Measurements from ENCODE around the gene SP9.

Gene SP9

DNA sequence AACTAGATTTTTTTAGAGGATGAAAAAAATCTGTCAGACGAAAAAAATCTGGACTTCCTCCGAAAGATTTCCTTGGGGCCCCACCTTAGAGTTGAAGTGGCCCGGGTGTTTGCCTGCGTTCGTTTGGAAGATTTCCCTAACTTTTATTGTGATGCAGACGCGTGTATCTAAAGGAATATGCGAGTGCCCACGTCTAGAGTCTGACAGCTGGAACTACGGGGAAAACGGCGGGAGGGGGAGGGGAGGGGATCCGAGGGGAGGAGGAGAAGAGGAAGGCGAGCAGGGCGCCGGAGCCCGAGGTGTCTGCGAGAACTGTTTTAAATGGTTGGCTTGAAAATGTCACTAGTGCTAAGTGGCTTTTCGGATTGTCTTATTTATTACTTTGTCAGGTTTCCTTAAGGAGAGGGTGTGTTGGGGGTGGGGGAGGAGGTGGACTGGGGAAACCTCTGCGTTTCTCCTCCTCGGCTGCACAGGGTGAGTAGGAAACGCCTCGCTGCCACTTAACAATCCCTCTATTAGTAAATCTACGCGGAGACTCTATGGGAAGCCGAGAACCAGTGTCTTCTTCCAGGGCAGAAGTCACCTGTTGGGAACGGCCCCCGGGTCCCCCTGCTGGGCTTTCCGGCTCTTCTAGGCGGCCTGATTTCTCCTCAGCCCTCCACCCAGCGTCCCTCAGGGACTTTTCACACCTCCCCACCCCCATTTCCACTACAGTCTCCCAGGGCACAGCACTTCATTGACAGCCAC, 2.4 kb upstream of the SP9 start:
- TF ChIP-seq Cebpa-rat (IDR thresholded peaks at IDR 0.05) = no peak
- Histone ChIP-seq H3K4me3 (no peak overlapping the region), H3K27ac (no peak overlapping the region), H3K4me2 (peak overlapping the region in 1 of 11 experiments; percentile 8; a peak in 2 of 22 replicates), H4K20me1 (peaks cover 0 to 95% (median 75%) of the 10 kb centered on the region in 11 experiments; a peak in 20 of 22 replicates), H3K36me3 (no peaks in the 10 kb centered on the region), H3K4me1 (peaks cover 14 to 38% (median 20%) of the 10 kb centered on the region in 10 experiments), H3K9me3 (replicated peaks in 1 of 11) (peaks cover 0 to 32% (median 13%) of the 10 kb centered on the region in 11 experiments; a peak in 17 of 22 replicates), H3K9ac (no peak overlapping the region), H3K27me3 (peaks cover 99 to 100% (median 100%) of the 10 kb centered on the region in 11 experiments)

DNA sequence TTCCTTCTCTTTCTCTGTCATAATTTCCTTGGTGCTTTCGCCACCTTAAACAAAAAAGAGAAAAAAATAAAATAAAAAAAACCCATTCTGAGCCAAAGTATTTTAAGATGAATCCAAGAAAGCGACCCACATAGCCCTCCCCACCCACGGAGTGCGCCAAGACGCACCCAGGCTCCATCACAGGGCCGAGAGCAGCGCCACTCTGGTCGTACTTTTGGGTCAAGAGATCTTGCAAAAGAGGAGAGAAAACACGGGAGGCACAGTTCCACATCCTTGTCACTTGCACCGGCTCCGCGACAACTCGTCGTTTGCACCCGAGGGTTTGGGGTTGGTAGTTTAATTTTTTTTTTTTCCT, 1.8 kb upstream of the SP9 start:
- TF ChIP-seq Cebpa-rat (IDR thresholded peaks at IDR 0.05) = no peak
- Histone ChIP-seq H3K4me2 (peak overlapping the region in 2 of 11 experiments; percentile 29 to 60; a peak in 3 of 22 replicates), H3K4me3 (peak overlapping the region in 1 of 10 experiments; percentile 1; a peak in 1 of 20 replicates)

DNA sequence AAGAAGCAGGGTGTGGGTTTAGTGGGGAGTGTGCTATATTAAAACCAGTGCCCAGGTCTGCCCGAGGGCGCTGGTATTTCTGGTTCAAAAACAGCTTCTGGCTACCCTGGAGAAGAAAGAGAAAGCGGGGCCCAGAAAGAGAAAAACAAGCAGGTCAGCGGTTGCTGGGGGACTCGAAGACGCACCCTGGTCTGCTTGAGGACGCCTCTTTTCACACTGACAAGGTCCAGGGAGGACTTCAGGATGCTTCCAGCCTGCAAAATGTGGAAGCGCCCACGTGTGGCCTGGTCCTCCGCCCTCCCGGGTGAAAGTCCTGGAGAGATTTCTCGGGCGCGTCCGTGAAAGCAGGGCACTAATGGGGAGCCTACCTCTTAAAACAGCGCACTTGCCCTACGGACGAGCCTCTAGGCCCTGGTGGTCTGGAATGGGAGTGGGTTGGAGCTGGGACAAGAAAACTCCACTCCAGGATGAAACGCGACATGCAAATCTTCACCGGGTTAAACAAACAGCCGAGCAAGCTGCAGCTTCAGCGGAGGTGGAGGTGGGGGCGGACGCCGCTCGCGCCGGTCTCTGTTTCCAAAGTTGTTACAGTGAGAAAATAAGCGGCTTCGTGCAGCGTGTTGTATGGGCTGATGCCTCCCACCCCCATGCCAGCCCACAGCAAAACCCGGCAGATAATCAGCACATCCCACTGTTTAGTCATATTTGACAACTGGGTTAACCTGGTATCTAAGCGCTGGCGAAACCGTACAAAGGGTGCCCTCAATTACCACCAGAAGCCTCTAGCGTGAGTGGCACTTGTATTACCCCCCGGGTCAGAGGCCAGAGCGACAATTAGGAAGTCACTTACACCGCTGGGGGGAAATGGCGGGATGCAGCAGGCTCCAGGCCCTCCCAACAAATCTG, 1.1 kb upstream of the SP9 start:
- Histone ChIP-seq H3K4me3 (peak overlapping the region in 2 of 10 experiments; percentile 1 to 14; a peak in 2 of 20 replicates), H3K9me3 (replicated peaks in 1 of 11) (peaks cover 0 to 25% (median 8%) of the 10 kb centered on the region in 11 experiments; a peak in 12 of 22 replicates), H3K27me3 (peaks cover 100% of the 10 kb centered on the region in 11 experiments), H3K4me1 (peaks cover 16 to 37% (median 23%) of the 10 kb centered on the region in 10 experiments), H3K36me3 (no peaks in the 10 kb centered on the region), H3K9ac (no peak overlapping the region), H3K27ac (no peak overlapping the region), H3K4me2 (peak overlapping the region in 4 of 11 experiments; percentile 2 to 60 (median 42); a peak in 6 of 22 replicates), H4K20me1 (peaks cover 0 to 99% (median 83%) of the 10 kb centered on the region in 11 experiments; a peak in 20 of 22 replicates)
- TF ChIP-seq Cebpa-rat (IDR thresholded peaks at IDR 0.05) = no peak

More for the DNA sequence above, 1.8 kb upstream of the SP9 start:
- Histone ChIP-seq H3K36me3 (no peaks in the 10 kb centered on the region), H3K27ac (no peak overlapping the region), H4K20me1 (peaks cover 0 to 96% (median 77%) of the 10 kb centered on the region in 11 experiments; a peak in 20 of 22 replicates), H3K27me3 (peaks cover 99 to 100% (median 100%) of the 10 kb centered on the region in 11 experiments), H3K9ac (no peak overlapping the region), H3K9me3 (replicated peaks in 1 of 11) (peaks cover 0 to 26% (median 8%) of the 10 kb centered on the region in 11 experiments; a peak in 12 of 22 replicates), H3K4me1 (peaks cover 16 to 38% (median 23%) of the 10 kb centered on the region in 10 experiments)

DNA sequence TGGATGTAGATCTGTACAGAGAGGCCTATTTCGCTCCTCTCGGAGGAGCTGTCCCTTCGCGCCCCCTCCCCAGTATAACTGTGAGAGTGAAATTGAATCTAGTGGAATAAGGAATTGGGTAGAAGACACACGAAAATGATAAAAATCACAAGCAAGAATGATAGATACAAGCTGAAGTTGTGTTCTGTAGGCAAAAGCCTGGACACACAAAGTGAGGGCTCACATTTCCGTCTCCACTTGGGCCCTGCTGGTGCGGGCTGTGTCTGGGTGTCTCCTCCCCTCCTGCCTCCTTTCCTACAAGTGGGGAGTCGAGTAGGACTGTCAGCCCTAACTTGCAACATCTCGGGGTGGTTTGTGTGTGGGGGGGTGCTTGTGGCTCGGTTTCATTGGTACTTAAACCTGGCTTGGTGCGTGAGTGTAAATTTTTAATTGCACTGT, 457 bp upstream of the SP9 start:
- Histone ChIP-seq H3K4me3 (no peak overlapping the region), H3K4me2 (no peak overlapping the region), H3K36me3 (no peaks in the 10 kb centered on the region), H3K9ac (no peak overlapping the region), H3K4me1 (peaks cover 16 to 33% (median 22%) of the 10 kb centered on the region in 10 experiments), H3K27ac (no peak overlapping the region), H3K9me3 (replicated peaks in 1 of 11) (peaks cover 0 to 23% (median 8%) of the 10 kb centered on the region in 11 experiments; a peak in 12 of 22 replicates), H4K20me1 (peaks cover 0 to 99% (median 85%) of the 10 kb centered on the region in 11 experiments; a peak in 20 of 22 replicates), H3K27me3 (peaks cover 100% of the 10 kb centered on the region in 11 experiments)
- no peak for TF ChIP-seq Cebpa-rat (IDR thresholded peaks at IDR 0.05)

DNA sequence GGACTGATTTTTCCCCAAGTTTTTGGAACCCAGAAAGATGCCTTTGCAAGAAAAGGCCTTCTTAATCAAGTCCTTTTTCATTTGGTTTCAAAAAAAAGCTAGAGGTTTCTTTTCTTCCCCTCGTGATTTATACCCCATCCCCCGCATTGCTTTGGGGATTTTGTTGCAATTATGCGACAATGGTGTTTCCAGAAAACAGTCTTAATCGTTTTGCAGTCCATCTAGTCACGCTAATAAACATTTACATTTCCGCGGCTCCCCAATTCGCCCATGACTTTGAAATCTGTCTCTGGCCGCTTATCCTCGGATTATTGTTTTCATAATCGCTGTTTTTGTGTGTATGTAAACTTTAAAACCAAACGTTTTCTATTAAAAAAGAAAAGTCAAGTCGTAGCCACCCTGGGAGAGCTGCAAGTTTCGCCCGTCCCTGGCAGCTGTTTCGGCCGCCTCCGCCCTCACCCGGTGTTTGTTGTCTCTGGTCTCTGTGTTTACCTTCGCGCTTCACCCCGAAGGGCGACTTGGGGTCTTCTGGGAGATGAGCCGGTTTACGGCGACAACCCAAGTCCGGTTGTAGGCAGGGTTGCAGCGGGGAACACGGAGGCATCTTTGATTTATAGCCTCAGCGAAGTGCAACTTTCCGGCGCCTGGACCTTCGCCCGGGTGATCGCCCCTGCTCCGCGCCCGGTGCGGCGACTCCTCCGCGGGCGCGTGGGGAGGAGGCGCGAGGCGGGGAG, 667 bp downstream of the SP9 start:
- Histone ChIP-seq H3K27me3 (peaks cover 100% of the 10 kb centered on the region in 11 experiments), H3K4me1 (peaks cover 16 to 34% (median 22%) of the 10 kb centered on the region in 10 experiments), H3K4me3 (peak overlapping the region in 3 of 10 experiments; percentile 52 to 65 (median 61); a peak in 3 of 20 replicates), H3K9ac (no peak overlapping the region), H3K4me2 (peak overlapping the region in 4 of 11 experiments; percentile 94 to 99 (median 96); a peak in 6 of 22 replicates), H3K9me3 (replicated peaks in 1 of 11) (peaks cover 0 to 18% (median 8%) of the 10 kb centered on the region in 11 experiments; a peak in 12 of 22 replicates), H4K20me1 (peaks cover 6 to 99% (median 91%) of the 10 kb centered on the region in 11 experiments; a peak in 20 of 22 replicates), H3K27ac (no peak overlapping the region), H3K36me3 (no peaks in the 10 kb centered on the region)
- no peak for TF ChIP-seq Cebpa-rat (IDR thresholded peaks at IDR 0.05)

DNA sequence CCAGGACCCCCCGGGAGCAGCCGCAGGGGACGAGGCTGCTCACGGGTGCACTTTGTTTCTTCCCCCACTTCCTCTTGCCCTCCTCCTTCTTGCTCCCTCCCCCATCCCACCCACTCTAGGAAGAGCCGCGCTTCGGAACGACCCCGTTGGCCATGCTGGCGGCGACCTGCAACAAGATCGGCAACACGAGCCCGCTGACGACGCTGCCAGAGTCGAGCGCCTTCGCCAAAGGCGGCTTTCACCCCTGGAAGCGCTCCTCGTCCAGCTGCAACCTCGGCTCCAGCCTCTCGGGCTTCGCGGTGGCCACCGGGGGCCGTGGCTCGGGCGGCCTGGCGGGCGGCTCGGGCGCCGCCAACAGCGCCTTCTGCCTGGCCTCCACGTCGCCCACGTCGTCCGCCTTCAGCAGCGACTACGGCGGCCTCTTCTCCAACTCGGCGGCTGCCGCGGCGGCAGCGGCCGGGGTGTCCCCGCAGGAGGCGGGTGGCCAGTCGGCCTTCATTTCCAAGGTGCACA, 1.3 kb downstream of the SP9 start:
- peaks cover 100% of the 10 kb centered on the region in 11 experiments for H3K27me3 ChIP-seq
- H3K9me3 ChIP-seq (replicated peaks in 1 of 11) = peaks cover 0 to 18% (median 8%) of the 10 kb centered on the region in 11 experiments; a peak in 12 of 22 replicates
- no peak for TF ChIP-seq Cebpa-rat (IDR thresholded peaks at IDR 0.05)
- H4K20me1 ChIP-seq = peaks cover 9 to 99% (median 96%) of the 10 kb centered on the region in 11 experiments; a peak in 20 of 22 replicates
- peaks cover 16 to 40% (median 22%) of the 10 kb centered on the region in 10 experiments for H3K4me1 ChIP-seq
- H3K4me2 ChIP-seq = peak overlapping the region; percentile 85 to 99 (median 92)
- H3K36me3 ChIP-seq = no peaks in the 10 kb centered on the region
- no peak overlapping the region for H3K9ac ChIP-seq
- H3K4me3 ChIP-seq = peak overlapping the region; percentile 47 to 65 (median 54)
- H3K27ac ChIP-seq = no peak overlapping the region

DNA sequence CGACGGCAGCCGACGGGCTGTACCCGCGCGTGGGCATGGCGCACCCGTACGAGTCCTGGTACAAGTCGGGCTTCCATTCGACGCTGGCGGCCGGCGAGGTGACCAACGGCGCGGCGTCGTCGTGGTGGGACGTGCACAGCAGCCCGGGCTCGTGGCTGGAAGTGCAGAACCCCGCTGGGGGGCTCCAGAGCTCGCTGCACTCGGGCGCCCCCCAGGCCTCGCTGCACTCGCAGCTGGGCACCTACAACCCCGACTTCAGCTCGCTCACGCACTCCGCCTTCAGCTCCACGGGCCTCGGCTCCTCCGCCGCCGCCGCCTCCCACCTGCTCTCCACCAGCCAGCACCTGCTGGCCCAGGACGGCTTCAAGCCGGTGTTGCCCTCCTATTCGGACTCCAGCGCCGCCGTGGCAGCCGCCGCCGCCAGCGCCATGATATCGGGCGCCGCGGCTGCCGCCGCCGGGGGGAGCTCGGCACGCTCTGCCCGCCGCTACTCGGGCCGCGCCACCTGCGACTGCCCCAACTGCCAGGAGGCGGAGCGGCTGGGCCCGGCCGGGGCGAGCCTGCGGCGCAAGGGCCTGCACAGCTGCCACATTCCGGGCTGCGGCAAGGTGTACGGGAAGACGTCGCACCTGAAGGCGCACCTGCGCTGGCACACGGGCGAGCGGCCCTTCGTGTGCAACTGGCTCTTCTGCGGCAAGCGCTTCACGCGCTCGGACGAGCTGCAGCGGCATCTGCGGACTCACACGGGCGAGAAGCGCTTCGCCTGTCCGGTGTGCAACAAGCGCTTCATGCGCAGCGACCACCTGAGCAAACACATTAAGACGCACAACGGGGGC, 2.0 kb downstream of the SP9 start:
- Histone ChIP-seq H3K27ac (no peak overlapping the region), H3K9me3 (replicated peaks in 1 of 11) (peaks cover 0 to 18% (median 8%) of the 10 kb centered on the region in 11 experiments; a peak in 12 of 22 replicates), H3K4me1 (peaks cover 16 to 43% (median 22%) of the 10 kb centered on the region in 10 experiments), H3K4me2 (peak overlapping the region; percentile 85 to 99 (median 92)), H3K4me3 (peak overlapping the region; percentile 47 to 65 (median 54)), H3K9ac (peak overlapping the region in 3 of 11 experiments; percentile 16 to 50 (median 41); a peak in 3 of 22 replicates), H3K36me3 (no peaks in the 10 kb centered on the region), H3K27me3 (peaks cover 100% of the 10 kb centered on the region in 11 experiments), H4K20me1 (peaks cover 9 to 97% (median 95%) of the 10 kb centered on the region in 11 experiments; a peak in 20 of 22 replicates)
- TF ChIP-seq Cebpa-rat (IDR thresholded peaks at IDR 0.05) = no peak
